Measurements from ENCODE around the gene CEP20. TPM values are rescaled to one million over a fixed set of nuclear protein-coding genes. Genes with fewer than 3 reads are reported as not detected.
A peak's percentile ranks its signal among the peaks of the same experiment; 100 is the strongest.

Gene CEP20
- total RNA-seq, 4 donors from 2014 or later, result 13.5 to 33.0 (median 17.4) TPM

- Histone ChIP-seq H3K27ac (peak overlapping the region in 1 of 4 donors; percentile 79), H3K36me3 (no peaks in the 10 kb centered on the region), H3K27me3 (no peaks in the 10 kb centered on the region), H3K4me3 (no peak overlapping the region), H3K4me1 (peaks cover 0 to 11% (median 0%) of the 10 kb centered on the region in 4 donors), H3K9me3 (no peaks in the 10 kb centered on the region)
- no peak for TF ChIP-seq CTCF (IDR thresholded peaks at IDR 0.05)
- no peak for DNase-seq
Observed at GRCh38 chr16:15827299-15827698, 61.1 kb downstream of the CEP20 start.

- Histone ChIP-seq H3K4me1 (peaks cover 0 to 11% (median 0%) of the 10 kb centered on the region in 4 donors), H3K36me3 (no peaks in the 10 kb centered on the region), H3K9me3 (no peaks in the 10 kb centered on the region), H3K27me3 (no peaks in the 10 kb centered on the region), H3K27ac (peak overlapping the region in 1 of 4 donors; percentile 66), H3K4me3 (no peak overlapping the region)
- TF ChIP-seq POLR2A (IDR thresholded peaks at IDR 0.05) (no peak), CTCF (IDR thresholded peaks at IDR 0.05) (no peak)
- no peak for DNase-seq
Observed at GRCh38 chr16:15825750-15826305, 62.6 kb downstream of the CEP20 start.

GRCh38 chr16:15822957-15823356 lies 65.4 kb downstream of the CEP20 start:
- H3K27me3 ChIP-seq, result no peaks in the 10 kb centered on the region
- TF ChIP-seq CTCF (IDR thresholded peaks at IDR 0.05) (no peak), POLR2A (IDR thresholded peaks at IDR 0.05) (no peak)
- no peak for DNase-seq
- H3K36me3 ChIP-seq, result no peaks in the 10 kb centered on the region
- peak overlapping the region in 1 of 4 donors; percentile 64 for H3K27ac ChIP-seq
- H3K4me1 ChIP-seq, result peaks cover 0 to 7% (median 0%) of the 10 kb centered on the region in 4 donors
- H3K9me3 ChIP-seq, result no peaks in the 10 kb centered on the region
- H3K4me3 ChIP-seq, result no peak overlapping the region

- Histone ChIP-seq H3K4me1 (no peaks in the 10 kb centered on the region), H3K4me3 (no peak overlapping the region), H3K36me3 (no peaks in the 10 kb centered on the region), H3K27me3 (no peaks in the 10 kb centered on the region), H3K9me3 (peaks cover 0 to 3% (median 0%) of the 10 kb centered on the region in 4 donors), H3K27ac (no peak overlapping the region)
- TF ChIP-seq POLR2A (IDR thresholded peaks at IDR 0.05), result no peak
- TF ChIP-seq CTCF (IDR thresholded peaks at IDR 0.05), result no peak
- no peak for DNase-seq
Observed at GRCh38 chr16:15820837-15821236, 67.6 kb downstream of the CEP20 start.

GRCh38 chr16:15819046-15819445 lies 69.4 kb downstream of the CEP20 start:
- TF ChIP-seq CTCF (IDR thresholded peaks at IDR 0.05) (no peak), POLR2A (IDR thresholded peaks at IDR 0.05) (no peak)
- H3K36me3 ChIP-seq, result no peaks in the 10 kb centered on the region
- no peaks in the 10 kb centered on the region for H3K4me1 ChIP-seq
- no peak overlapping the region for H3K27ac ChIP-seq
- peaks cover 0 to 3% (median 0%) of the 10 kb centered on the region in 4 donors for H3K9me3 ChIP-seq
- H3K4me3 ChIP-seq, result no peak overlapping the region
- no peak for DNase-seq
- no peaks in the 10 kb centered on the region for H3K27me3 ChIP-seq

GRCh38 chr16:15817446-15817845 lies 71.0 kb downstream of the CEP20 start:
- H3K9me3 ChIP-seq, result peaks cover 0 to 3% (median 0%) of the 10 kb centered on the region in 4 donors
- no peak overlapping the region for H3K4me3 ChIP-seq
- H3K27ac ChIP-seq, result peak overlapping the region in 1 of 4 donors; percentile 22
- DNase-seq, result no peak
- no peaks in the 10 kb centered on the region for H3K27me3 ChIP-seq
- no peaks in the 10 kb centered on the region for H3K4me1 ChIP-seq
- no peak for TF ChIP-seq POLR2A (IDR thresholded peaks at IDR 0.05)
- no peak for TF ChIP-seq CTCF (IDR thresholded peaks at IDR 0.05)
- H3K36me3 ChIP-seq, result no peaks in the 10 kb centered on the region
